Ovary (tissue), 9 donors: ENCODE results near the gene RASGRF2. TPM values are rescaled to one million over a fixed set of nuclear protein-coding genes. Genes with fewer than 3 reads are reported as not detected.

Experiments
- DNase-seq, 5 donors: peaks; one replicate each; pipeline ENCODE4 v3.0.0-alpha.2; 2019 to 2020
- H3K27ac ChIP-seq, 2 donors: fragments of 200-600 bp; one replicate each; pipeline versions ENCODE4 v1.5.1 to v1.8.0; 2019 to 2022
- H3K27me3 ChIP-seq: fragments of 200-600 bp; one replicate; pipeline ENCODE4 v1.8.0; 2022
- H3K36me3 ChIP-seq: fragments of 200-600 bp; sonication (generic); one replicate; pipeline ENCODE4 v1.5.1; 2019
- H3K4me1 ChIP-seq: one replicate; pipeline ENCODE4 v1.8.1; 2013; ENCODE audit warnings: mild to moderate bottlenecking, moderate library complexity; ENCODE audit not compliant: insufficient read depth
- H3K4me3 ChIP-seq: fragments of 200-600 bp; sonication (generic); one replicate; pipeline ENCODE4 v1.5.1; 2017
- H3K9me3 ChIP-seq, 2 donors: fragments of 200-600 bp in 1 of 2; sonication (generic) in 1 of 2; one replicate each; pipeline versions ENCODE4 v1.5.1 to v1.8.1; 2013 to 2019; ENCODE audit warnings: mild to moderate bottlenecking in 1 of 2, moderate library complexity in 1 of 2
- EP300 ChIP-seq: sonication (generic); formaldehyde crosslinking; IDR thresholded peaks from one replicate; pipeline ENCODE4 v1.6.1; 2017; ENCODE audit warnings: antibody characterized with exemption
- POLR2A ChIP-seq: fragments of 450-650 bp; IDR thresholded peaks from one replicate; pipeline ENCODE4 v1.6.1; 2017; ENCODE audit warnings: antibody characterized with exemption, mild to moderate bottlenecking, moderate library complexity
- WGBS, 3 donors: extraction: QIAGEN DNeasy Blood & Tissue Kit in 1 of 3; methylation state at CpG; one replicate each; pipeline versions ENCODE4 v1.1.5 to v1.1.7; 2013 to 2017; 5-methylcytosine and 5-hydroxymethylcytosine counted together
- intact Hi-C, 4 donors: fragments of 100-400 bp; cut with DNase I; formaldehyde crosslinking; loops; one replicate each; pipeline versions ENCODE4 v1.11.0 to v1.15.1; 2022 to 2023
- polyA plus RNA-seq, 2 donors: library from polyadenylated mRNA; stranded (reverse); fragments of 200-250 nt in 1 of 2; fragments of 350-450 nt in 1 of 2; fragmentation: Illumina TruSeq in 1 of 2; extraction: RNeasy Lipid Tissue Mini Kit (QIAGEN cat#74804) in 1 of 2; gene quantifications; one replicate each; pipeline ENCODE4 v1.2.3, GENCODE V29; 2013 to 2014
- total RNA-seq, 7 donors: library from RNA; depleted of rRNA in 2 of 7; stranded (reverse); fragments of >200 nt in 2 of 7; fragmentation: NEBNext Ultra II Directional in 3 of 7; extraction: Animal tissue kit (Norgen Biotek cat#: 25700) in 3 of 7; gene quantifications; one replicate each; pipeline versions ENCODE4 v1.1.0 to v1.2.4, GENCODE V29; 2016 to 2023
- TF ChIP-seq, protein P1 (sequence below), 3 donors: fragments of 450-650 bp in 2 of 3; fragments of 200-600 bp in 1 of 3; IDR thresholded peaks; one replicate each; pipeline versions ENCODE4 v1.5.1 to v1.8.0; 2016 to 2022; ENCODE audit warnings: antibody characterized with exemption in 3 of 3, mild to moderate bottlenecking in 1 of 3
- donor health status: DM: no; HTN: no; CAD: no; lungs with moderate emphysema.
- donor health status: DM: no; HTN: no; CAD: no.
- donor health status: Bipolar disorder and iron deficiency.
- donor health status: DM: yes; HTN: yes; CAD: no.
- donor health status: DM: no; HTN: no; CAD: no.
- donor health status: DM: yes; HTN: yes; CAD: no.

Gene RASGRF2
- total and polyA plus RNA-seq, 9 donors = 8.6 to 55.1 (median 23.0) TPM

DNA sequence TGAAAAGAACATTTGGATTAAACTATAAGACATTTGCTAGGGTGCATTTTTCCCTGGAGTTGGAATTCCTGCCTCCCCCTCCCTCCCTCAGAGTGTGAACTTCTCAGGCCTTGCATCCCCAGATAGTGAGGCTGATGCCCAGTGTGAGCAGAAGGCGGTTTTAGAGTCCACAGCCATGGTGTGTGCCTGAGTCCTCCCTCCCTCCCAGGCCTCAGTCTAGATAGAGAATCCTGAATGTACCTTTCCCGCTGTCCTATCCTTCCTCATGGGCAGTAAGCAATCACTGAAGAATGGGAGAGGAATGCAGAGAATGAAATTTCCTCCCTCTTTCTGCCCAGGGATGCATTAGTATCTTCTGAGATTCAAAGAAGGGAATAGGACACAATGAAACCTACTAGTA lies 108.5 kb downstream of the RASGRF2 start:
- DNase-seq = no peak
- WGBS, 3 donors = 41 to 81% (median 81%) methylated on average over 2 of the region's 2 CpGs

DNA sequence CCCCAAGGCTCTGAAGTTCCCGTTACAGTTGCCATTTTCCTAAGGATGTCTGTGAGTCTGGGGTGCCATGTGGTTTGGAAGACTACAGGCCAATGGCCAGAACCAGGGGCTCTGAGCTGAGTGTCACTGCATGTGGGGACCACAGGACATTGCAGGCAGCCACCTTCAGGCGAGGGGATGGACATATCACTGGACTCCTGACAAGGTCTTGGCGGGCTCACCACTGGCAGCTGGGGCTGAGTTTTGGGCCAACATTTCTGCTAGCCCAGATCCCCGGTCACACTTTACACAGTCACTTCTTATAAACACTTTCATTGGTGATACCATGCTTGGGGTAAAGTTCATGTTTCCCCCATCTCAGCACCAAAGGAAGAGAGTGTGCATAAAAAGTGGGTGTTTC lies 109.8 kb downstream of the RASGRF2 start:
- H3K36me3 ChIP-seq = no peaks in the 10 kb centered on the region
- WGBS, 3 donors = 93 to 100% (median 97%) methylated on average over 4 of the region's 4 CpGs
- H3K27ac ChIP-seq = no peak overlapping the region
- H3K9me3 ChIP-seq = no peaks in the 10 kb centered on the region
- H3K4me3 ChIP-seq = no peak overlapping the region
- DNase-seq = no peak
- H3K4me1 ChIP-seq = no peaks in the 10 kb centered on the region
- intact Hi-C loops = no loop called here
- TF ChIP-seq POLR2A = no peak
- no peak for TF ChIP-seq EP300
- TF ChIP-seq, protein P1, sequence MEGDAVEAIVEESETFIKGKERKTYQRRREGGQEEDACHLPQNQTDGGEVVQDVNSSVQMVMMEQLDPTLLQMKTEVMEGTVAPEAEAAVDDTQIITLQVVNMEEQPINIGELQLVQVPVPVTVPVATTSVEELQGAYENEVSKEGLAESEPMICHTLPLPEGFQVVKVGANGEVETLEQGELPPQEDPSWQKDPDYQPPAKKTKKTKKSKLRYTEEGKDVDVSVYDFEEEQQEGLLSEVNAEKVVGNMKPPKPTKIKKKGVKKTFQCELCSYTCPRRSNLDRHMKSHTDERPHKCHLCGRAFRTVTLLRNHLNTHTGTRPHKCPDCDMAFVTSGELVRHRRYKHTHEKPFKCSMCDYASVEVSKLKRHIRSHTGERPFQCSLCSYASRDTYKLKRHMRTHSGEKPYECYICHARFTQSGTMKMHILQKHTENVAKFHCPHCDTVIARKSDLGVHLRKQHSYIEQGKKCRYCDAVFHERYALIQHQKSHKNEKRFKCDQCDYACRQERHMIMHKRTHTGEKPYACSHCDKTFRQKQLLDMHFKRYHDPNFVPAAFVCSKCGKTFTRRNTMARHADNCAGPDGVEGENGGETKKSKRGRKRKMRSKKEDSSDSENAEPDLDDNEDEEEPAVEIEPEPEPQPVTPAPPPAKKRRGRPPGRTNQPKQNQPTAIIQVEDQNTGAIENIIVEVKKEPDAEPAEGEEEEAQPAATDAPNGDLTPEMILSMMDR (IDR thresholded peaks at IDR 0.05) = no peak
- no peaks in the 10 kb centered on the region for H3K27me3 ChIP-seq

More for the DNA sequence above, 108.5 kb downstream of the RASGRF2 start:
- no peak overlapping the region for H3K4me3 ChIP-seq
- TF ChIP-seq EP300 (no peak), POLR2A (no peak)
- TF ChIP-seq, protein P1 (IDR thresholded peaks at IDR 0.05) = no peak
- intact Hi-C loops = no loop called here
- no peaks in the 10 kb centered on the region for H3K9me3 ChIP-seq
- H3K27me3 ChIP-seq = no peaks in the 10 kb centered on the region
- no peaks in the 10 kb centered on the region for H3K36me3 ChIP-seq
- no peaks in the 10 kb centered on the region for H3K4me1 ChIP-seq
- H3K27ac ChIP-seq = no peak overlapping the region

DNA sequence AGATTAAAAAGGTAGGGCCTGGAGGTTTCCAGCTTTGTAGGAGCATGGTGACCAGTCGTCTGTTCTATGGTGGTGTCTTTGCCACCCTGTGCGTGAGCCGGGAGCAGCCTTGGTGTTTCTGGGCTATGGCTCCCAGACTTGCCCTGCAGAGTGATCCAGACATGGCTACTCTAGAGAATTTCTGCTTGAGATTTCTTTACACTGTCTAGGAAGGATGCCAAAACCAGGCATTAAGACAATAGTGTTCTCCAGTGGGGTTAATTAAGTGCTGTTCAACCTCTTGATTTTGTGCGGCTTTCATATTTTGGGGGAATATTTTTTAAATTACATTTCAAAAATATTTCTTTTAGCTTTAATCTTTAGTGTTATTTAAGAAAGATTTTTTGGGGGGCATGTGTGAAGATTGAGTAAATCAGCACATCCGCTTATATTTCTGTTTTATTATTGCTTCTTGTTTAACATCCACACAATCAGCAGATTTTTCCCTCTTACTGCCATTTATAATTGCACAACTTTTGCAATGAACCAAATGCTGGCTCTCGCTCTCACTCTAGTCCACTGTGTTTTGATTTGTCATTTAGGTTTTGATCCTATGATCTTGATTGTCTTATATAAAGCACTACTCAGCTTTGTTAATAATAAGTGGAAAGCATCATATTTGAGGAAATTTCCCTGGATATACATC lies 110.5 kb downstream of the RASGRF2 start:
- DNase-seq = no peak
- intact Hi-C loops = no loop called here
- Histone ChIP-seq H3K27ac (no peak overlapping the region), H3K27me3 (no peaks in the 10 kb centered on the region), H3K4me3 (no peak overlapping the region), H3K9me3 (no peaks in the 10 kb centered on the region), H3K4me1 (no peaks in the 10 kb centered on the region), H3K36me3 (no peaks in the 10 kb centered on the region)
- TF ChIP-seq, protein P1 (IDR thresholded peaks at IDR 0.05) = no peak
- TF ChIP-seq POLR2A (no peak), EP300 (no peak)
- WGBS, 3 donors = 91 to 92% (median 91%) methylated on average over 6 of the region's 6 CpGs

DNA sequence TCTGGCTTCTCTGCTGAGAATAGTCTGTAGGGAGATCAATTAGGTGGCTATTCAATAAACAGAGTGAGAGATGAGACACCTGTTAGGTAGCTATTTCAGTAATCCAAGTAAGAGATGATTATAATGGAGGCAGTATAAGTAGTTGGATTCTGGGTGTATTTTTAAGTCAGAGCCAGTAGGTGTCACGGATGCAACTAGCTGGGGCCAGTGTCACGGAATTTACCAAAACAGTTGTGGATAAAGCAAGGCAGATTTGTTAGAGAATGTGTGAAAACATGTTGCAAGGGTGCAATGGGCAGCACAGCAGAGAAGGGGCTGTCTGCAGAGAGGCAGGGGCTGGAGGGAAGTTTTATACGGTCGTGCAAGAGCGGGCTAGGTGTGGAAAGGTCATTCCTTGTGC lies 114.9 kb downstream of the RASGRF2 start:
- H3K27ac ChIP-seq = no peak overlapping the region
- 93 to 95% (median 94%) methylated on average over 5 of the region's 5 CpGs for WGBS, 3 donors
- H3K27me3 ChIP-seq = no peaks in the 10 kb centered on the region
- intact Hi-C loops = no loop called here
- no peaks in the 10 kb centered on the region for H3K36me3 ChIP-seq
- H3K9me3 ChIP-seq = no peaks in the 10 kb centered on the region
- no peaks in the 10 kb centered on the region for H3K4me1 ChIP-seq
- TF ChIP-seq EP300 = no peak
- TF ChIP-seq, protein P1 (IDR thresholded peaks at IDR 0.05) = no peak
- no peak for TF ChIP-seq POLR2A
- no peak overlapping the region for H3K4me3 ChIP-seq
- DNase-seq = no peak
